GM18861 (cell line): ENCODE data around the gene MAPKBP1.

ENCODE experiments used
- ATAC-seq: cut with Tn5 transposase; IDR thresholded peaks from one replicate; pipeline ENCODE4 v1.9.1; 2021; ENCODE audit not compliant: unreplicated experiment

Gene MAPKBP1

GRCh38 chr15:41780727-41781126 lies 6.4 kb downstream of the MAPKBP1 start:
- no peak for ATAC-seq

- no peak for ATAC-seq
Measured at GRCh38 chr15:41782371-41783282, 8.3 kb downstream of the MAPKBP1 start.

DNA sequence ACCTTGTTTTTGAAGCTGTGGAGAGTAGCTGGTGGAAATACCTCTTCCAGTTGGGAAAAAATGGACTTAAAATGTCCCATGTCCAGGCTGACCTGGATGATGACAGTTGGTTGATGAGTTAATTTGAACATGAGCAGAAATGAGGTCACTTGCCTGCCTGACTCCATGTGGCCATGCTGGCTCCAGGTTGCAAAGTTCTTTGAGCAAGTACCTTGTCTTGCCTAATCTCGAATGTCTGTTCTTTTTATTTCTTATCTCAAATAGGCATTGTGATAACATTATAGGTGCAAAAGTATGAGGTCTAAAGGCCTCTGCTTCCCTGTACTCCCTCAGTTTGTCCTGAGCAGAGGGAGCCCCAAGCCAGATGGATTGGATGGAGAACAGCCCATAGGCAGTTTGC lies 9.0 kb downstream of the MAPKBP1 start:
- ATAC-seq: no peak

DNA sequence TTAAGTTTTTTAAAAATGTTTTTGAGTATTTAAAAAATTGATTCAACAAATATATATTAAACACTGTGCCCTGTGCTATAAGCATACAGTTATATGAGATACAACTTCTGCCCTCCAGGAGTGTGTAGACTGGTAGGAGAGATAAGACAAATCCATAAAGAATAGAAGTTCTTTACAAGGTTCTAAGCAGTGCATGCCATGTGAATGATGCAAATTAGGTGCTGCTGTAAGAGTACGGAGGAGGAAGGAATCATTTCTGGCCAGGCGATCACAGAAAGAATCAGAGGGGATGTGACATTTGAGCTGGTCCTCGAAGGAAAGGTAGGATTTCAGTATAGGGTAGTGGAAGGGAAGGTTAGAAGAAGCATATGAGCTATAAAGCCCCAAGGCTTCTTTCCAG lies 14.0 kb downstream of the MAPKBP1 start:
- no peak for ATAC-seq

GRCh38 chr15:41789236-41789635 lies 15.0 kb downstream of the MAPKBP1 start:
- no peak for ATAC-seq

GRCh38 chr15:41789662-41790061 lies 15.4 kb downstream of the MAPKBP1 start:
- ATAC-seq: no peak

GRCh38 chr15:41790169-41790568 lies 15.9 kb downstream of the MAPKBP1 start:
- ATAC-seq: no peak

DNA sequence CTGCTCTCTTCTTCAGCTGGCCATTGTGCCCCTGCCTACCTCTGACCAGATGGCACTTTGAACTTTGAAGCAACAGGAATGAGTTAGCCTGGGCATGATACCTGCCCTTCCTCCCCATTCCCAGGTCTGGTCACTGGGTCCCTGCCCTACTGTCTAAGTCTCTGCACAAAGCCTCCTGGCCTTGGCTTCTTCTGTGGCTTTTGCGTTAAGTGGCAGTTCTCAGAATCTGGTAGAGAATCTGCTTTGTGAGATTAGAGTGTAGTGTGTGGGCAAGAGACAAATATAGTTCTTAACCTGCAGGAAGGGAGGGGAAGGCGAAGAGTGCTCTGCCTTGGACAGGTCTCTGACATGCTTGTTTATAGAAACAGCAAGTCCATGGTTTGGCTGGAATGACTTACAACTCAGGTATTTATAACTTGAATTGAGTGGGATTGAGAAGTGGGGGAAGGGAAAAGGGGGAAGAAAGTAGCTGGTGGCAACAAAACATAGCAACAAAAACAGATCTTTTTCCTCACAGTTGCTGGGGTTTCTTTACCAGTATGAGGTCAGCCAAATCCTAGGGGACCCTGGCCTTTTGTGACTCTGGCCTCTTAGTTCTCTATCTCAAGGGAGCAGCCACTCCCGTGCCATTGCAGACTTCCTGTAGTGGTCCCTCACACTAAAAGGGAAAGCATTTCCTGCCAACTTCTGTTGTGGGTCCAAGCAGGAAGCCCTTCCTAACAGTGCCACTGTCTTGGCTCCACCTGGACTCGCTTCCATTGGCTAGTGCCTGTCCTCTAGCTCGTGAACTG lies 16.7 kb downstream of the MAPKBP1 start:
- no peak for ATAC-seq

DNA sequence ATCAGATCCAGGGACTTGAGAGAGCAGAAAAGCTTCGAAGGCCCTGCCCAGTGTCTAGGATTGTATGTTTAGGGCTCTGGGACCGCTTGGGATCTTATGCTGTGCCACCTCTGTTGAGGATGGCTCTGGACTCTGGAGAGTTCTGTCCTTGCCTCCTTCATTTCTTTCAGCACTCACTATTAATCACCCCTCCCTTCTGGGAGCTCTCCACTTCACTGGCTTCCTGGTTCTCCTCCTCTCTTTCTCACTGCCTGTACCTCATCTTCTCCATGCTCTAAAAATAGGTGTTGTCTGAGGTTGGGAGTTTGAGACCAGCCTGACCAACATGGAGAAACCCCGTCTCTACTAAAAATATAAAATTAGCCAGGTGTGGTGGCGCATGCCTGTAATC lies 17.3 kb downstream of the MAPKBP1 start:
- no peak for ATAC-seq

GRCh38 chr15:41792000-41792637 lies 17.8 kb downstream of the MAPKBP1 start:
- ATAC-seq: no peak

- ATAC-seq: no peak
Measured at GRCh38 chr15:41794081-41794480, 19.8 kb downstream of the MAPKBP1 start.

- no peak for ATAC-seq
Measured at GRCh38 chr15:41795996-41796856, 21.9 kb downstream of the MAPKBP1 start.

DNA sequence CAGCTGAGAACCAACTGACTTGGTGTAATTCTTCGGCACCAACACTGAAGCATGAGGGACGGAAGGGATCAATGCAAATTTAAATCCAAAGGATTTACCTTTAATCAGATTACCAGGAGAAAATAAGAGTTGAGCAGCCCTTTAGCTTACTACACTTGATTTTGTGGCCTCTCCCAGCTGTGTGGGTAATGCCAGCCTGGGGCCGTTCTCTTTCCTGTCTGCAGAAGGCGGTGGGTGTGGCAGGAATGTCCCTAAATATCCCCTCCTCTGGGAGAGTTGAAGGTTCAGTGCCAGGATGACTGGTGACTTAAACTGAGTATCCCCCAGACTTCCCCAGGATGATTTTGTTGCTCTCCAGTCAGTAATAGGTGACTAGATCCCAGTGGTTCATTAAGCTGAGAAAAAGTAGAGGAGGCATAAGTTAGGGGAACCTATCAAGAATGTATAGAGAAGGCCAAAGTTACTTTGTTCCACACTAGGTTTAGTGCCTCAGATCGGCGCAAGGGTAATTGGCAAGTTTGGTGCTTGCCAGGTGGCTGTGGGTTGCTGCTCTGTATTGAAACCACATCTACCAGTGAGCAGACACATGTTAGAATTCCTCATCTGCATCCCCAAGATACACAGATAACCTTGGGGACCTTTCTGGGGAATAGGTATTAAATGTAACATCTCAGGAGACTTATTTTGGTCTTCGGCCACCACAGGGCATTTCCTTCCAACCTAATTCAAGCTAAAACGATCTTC lies 23.1 kb downstream of the MAPKBP1 start:
- ATAC-seq: no peak

DNA sequence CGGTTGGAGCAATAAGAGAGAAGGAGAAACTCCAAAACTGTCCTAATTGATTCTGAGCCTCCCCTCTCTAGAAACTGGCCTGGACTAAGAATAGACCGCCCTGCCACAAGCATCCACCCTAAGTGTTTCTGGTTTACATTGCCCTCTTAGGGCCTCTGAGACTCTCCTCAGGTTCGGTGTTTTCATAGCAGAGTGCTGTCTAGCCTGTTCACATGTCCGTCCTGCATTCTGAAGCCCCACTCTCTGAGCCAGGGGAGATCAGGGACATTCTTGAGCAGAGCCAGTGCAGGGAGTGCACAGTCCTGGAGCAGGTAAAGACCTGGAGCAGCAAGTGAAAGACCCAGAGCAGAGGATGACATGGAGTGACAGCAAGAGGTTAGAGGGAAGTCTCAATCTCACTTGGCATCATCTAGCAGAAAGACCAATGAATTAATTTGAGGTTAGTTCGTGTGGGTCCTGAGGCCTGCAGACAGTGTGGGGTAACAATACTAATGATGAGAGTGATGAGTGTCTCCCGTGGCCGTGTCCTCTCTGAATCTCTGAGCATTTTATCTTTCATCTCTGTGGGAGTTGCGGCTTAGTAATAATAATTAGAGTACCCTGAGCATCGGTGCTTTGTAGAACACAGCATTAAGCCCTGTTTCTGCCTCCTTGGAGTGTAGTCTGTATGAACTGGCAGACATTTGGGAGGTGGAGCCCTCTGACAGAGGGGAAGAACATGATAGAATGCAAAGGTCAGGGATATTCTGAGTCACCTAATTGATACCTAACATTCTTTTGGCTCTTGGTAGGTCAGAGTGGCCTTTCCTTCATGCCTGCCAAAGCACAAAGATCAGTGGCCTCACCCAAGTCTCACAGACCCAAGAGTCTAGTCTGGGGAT lies 24.6 kb downstream of the MAPKBP1 start:
- ATAC-seq: no peak

DNA sequence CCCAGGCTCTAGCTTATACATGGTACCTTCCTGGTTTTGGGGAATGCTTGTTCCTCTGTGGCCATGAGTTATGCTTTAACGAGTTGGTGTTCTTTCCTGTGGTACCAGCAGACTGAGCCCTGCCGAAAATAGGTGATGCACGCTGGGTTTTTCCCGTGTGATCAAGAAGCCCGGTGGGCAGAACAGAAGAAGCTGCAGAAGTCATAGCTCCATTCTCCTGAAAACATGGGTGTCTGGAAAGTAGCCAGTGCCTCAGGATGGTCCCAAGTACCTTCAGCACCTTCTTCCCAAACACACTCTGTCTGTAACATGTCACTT lies 25.2 kb downstream of the MAPKBP1 start:
- ATAC-seq: no peak

DNA sequence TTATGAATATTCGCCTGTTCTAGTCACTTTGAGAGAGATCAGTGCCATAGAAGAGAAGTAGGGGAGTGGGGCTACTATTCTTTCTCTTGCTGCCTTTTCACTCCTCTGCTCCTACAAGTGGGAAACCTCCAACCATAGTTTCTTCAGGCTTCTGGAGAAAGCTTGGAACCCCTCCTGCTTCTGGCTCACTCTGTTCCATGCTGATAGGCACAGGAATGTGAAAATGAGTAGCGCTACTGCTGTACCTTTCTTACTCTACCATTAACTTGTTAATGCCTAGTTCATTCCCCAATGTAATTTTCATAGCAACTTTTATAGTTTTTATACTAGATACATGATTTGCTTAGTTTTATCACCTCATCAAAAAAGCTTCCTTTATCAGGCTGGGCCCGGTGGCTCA lies 26.9 kb downstream of the MAPKBP1 start:
- no peak for ATAC-seq

DNA sequence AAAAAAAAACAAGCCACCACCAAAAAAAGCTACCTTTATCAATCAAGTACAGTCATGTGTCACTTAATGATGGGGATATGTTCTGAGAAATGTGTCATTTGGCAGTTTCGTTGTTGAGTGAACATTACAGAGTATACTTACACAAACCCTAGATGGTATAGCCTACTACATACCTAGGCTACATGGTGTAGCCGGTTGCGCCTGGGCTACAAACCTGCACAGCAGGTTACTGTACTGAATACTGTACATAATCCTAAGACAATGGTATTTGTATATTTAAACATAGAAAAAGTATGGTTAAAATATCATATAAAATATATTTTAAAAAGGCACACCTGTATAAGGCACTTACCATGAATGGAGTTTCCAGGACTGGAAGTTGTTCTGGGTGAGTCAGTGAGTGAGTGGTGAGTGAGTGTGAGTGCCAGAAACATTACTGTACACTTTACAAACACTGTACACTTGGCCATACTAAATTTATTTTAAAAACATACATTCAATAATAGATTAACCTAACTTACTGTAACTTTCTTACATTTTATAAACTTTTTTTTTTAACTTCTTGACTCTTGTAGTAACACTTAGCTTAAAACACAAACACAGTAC lies 27.7 kb downstream of the MAPKBP1 start:
- ATAC-seq: no peak

DNA sequence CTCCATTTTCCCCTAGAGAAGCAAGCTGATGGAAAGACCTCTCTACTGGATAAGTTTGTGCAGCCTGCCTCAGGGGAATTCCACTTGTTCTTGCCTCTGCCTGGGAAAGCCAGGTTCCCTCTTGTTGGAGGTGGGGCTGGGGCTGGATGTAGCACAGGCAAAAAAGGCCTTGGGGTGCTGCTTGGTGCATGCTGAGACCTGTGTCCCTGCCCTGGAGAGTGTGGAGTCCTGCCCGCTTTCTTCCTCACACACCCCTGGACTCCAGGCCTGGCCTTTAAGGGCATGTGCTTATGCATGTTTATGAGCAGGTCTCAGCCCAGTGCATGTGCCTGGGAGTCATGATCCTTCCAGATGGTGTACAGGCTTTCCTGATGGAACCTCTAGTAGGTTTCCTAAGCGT lies 30.1 kb downstream of the MAPKBP1 start:
- ATAC-seq: no peak
